ENCODE data around the gene EGLN1. TPM values are rescaled to one million over a fixed set of nuclear protein-coding genes. Genes with fewer than 3 reads are reported as not detected.
"Not testable (repeated sequence)": the region's sequence is repeated elsewhere in the genome, so short reads cannot be mapped to it uniquely, and the experiment has no call there.

EGLN1 gene
- 91.3 TPM for total RNA-seq

DNA sequence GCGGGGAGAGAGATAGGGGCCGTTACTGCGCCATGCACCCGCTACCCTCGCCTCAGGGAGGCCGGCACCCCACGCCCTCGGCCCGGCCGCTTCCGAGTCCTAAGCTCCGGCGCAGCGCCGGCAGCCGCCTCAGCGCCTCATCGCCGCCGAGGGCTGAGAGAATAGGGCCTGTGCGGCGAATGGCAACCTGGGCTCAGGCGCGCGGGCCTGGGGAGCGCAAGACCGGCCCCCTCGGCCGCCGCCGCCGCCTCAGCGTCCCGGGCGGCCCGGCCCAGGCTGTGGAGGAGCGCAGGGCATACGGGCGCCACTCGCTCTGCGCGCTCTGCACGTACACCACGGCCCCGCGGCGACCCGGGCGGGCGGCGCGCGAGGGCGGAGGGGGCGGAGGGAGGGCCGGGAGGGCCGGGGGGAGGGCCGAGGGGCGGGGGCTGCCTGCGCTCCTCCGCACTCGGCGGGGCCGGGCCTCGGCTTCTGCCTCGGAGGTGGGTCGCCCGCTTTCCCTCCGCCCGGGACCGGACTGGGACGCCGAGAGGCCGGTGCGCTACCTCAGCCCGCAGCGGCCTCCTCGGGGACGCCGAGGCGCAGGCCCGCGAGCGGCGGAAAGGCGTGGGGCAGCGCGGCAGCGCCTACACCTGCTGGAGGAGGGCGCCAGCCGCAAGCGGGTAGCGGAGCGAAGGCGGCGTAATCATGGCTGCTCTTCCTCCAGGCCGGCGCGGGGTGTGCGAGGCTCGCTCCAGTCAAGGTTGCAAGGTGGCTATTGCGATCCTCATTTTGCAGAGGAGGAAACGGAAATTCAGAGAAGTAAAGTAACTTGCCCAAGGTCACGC, at the start of gene EGLN1:
TSS of gene EGLN1 (minus strand) at position 317 of the 827 bp plus-strand sequence. CDS start 399 bp downstream, outside the sequence.
- peak; percentile 83 to 87 for DNase-seq (ENCODE audit: low spot score in 2 of 2)
- FAIRE-seq: no peak

DNA sequence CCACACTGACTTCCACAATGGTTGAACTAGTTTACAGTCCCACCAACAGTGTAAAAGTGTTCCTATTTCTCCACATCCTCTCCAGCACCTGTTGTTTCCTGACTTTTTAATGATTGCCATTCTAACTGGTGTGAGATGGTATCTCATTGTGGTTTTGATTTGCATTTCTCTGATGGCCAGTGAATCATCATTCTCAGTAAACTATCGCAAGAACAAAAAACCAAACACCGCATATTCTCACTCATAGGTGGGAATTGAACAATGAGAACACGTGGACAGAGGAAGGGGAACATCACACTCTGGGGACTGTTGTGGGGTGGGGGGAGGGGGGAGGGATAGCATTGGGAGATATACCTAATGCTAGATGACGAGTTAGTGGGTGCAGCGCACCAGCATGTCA, 49.4 kb upstream of the EGLN1 start:
- FAIRE-seq; DNase-seq (ENCODE audit: low spot score in 2 of 2): not testable (repeated sequence)

DNA sequence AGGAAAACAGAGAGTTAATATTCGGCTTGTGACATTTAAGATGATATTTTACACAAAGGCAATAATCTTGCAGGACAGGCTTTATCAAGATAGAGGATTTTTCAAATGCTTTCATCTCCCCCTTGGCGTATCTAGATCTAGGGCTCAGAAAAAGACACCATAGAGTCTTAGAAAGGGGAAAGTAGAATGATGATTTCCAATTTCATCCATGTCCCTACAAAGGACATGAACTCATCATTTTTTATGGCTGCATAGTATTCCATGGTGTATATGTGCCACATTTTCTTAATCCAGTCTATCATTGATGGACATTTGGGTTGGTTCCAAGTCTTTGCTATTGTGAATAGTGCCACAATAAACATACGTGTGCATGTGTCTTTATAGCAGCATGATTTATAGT, 48.9 kb upstream of the EGLN1 start:
- FAIRE-seq; DNase-seq (ENCODE audit: low spot score in 2 of 2): not testable (repeated sequence)

DNA sequence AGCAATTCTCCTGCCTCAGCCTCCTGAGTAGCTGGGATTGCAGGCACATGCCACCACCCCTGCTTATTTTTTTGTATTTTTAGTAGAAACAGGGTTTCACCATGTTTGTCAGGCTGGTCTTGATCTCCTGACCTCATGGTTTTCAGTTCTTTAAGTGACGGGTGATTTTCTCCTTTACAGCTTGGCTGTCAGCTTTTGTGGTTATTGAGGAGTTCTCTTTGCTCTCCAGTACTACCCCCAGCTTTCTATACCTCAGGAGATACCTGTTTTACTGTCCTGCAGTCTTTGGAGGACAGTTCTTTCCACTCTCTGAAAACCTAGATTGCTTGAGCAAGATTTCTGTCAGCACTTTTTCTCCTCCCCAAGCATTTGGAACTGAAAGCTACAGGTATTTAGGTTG, 45.9 kb upstream of the EGLN1 start:
- DNase-seq (ENCODE audit: low spot score in 2 of 2): no peak

GRCh38 chr1:231465051-231465450, 43.0 kb upstream of the EGLN1 start:
- FAIRE-seq: no peak
- no peak for DNase-seq (ENCODE audit: low spot score in 2 of 2)

More for the DNA sequence above, 45.9 kb upstream of the EGLN1 start:
- no peak for FAIRE-seq

DNA sequence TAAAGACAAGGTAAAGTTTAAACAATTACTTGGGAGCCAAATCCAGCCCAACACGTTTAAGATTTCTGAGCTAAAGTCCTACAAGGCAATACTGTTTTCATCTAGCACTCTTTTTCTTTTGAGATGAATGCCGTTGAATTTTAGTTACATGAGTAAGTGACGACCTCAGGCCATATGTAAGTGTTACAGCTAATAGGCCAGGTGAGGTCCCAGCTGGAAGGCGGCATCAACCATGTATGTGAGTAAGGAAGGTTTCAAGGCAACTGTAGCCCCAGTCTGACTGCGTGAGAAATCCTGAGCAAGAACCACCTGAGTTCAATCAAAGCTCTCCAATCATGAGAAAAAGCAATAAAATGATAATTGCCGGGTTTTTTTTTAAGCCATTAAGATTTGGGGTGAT, 41.5 kb upstream of the EGLN1 start:
- DNase-seq (ENCODE audit: low spot score in 2 of 2) (no peak), FAIRE-seq (no peak)

GRCh38 chr1:231460614-231461013, 38.5 kb upstream of the EGLN1 start:
- FAIRE-seq (no peak), DNase-seq (ENCODE audit: low spot score in 2 of 2) (no peak)

GRCh38 chr1:231459438-231459837, 37.4 kb upstream of the EGLN1 start:
- not testable (repeated sequence) for FAIRE-seq

GRCh38 chr1:231457956-231458355, 35.9 kb upstream of the EGLN1 start:
- not testable (repeated sequence) for DNase-seq (ENCODE audit: low spot score in 2 of 2); FAIRE-seq

More at GRCh38 chr1:231459438-231459837, 37.4 kb upstream of the EGLN1 start:
- not testable (repeated sequence) for DNase-seq (ENCODE audit: low spot score in 2 of 2)

DNA sequence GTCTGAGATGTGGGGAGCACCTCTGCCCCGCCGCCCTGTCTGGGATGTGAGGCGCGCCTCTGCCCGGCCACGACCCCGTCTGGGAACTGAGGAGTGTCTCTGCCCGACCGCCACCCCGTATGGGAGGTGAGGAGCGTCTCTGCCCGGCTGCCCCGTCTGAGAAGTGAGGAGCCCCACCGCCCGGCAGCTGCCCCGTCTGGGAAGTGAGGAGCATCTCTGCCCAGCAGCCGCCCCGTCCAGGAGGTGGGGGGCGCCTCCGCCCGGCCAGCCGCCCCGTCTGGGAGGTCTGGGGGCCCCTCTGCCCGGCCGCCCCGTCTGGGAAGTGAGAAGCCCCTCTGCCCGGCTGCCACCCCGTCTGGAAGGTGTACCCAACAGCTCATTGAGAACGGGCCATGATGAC, 32.0 kb upstream of the EGLN1 start:
- not testable (repeated sequence) for DNase-seq (ENCODE audit: low spot score in 2 of 2)

DNA sequence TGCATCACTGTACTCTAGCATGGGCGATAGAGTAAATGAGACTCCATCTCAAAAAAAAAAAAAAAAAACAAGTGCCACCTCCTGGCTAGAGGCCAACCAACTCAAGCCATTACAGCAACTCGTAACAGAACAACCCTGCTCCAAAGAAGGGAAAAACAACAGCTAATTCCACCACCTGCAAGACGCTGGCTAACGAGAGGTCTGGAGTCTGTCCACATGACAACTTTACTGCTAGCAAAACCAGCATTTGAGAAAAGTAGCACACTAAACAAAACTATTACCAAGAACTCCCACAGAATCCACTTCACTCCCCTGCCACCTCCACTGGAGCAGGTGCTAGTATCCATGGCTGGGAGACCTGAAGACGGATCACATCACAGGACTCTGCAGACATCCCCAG, 24.1 kb upstream of the EGLN1 start:
- no peak for DNase-seq (ENCODE audit: low spot score in 2 of 2)
- FAIRE-seq: no peak

More for the DNA sequence above, 32.0 kb upstream of the EGLN1 start:
- FAIRE-seq: not testable (repeated sequence)

DNA sequence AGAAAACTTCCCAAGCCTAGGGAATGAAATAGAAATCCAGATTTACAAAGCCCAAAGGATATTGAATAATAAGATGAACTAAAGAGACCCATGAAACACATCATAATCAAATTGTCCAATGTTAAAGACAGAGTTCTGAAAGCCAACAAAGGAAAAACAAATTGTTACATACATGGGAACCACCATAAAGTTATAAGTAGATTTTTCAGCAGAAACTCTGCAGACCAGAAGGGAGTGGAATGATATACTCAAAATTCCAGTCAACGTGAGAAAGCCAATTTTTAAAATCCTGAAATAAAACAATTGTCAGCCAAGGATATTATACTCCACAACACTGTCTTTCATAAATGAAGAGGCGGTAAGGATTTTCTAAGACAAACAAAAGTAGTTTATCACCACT, 22.0 kb upstream of the EGLN1 start:
- FAIRE-seq (no peak), DNase-seq (ENCODE audit: low spot score in 2 of 2) (no peak)

- no peak for FAIRE-seq
- DNase-seq (ENCODE audit: low spot score in 2 of 2): no peak
These were observed 21.3 kb upstream of the EGLN1 start for GRCh38 chr1:231443363-231443762.

DNA sequence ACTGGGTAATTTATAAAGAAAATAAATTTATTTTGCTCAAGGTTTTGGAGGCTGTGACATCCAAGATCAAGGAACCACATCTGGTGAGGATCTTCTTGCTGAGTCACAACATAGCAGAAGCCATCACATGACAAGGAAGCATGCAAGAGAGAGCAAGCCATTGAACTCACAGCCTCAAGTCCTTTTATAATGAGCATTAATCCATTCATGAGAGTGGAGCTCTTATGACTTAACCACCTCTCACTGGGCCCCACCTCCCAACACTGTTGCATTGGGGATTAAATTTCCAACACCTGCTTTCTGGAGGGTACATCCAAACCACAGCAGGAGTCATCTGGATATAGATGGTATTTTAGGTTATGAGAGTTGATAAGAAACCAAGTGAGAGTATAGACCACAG, 20.6 kb upstream of the EGLN1 start:
- FAIRE-seq (no peak), DNase-seq (ENCODE audit: low spot score in 2 of 2) (no peak)

DNA sequence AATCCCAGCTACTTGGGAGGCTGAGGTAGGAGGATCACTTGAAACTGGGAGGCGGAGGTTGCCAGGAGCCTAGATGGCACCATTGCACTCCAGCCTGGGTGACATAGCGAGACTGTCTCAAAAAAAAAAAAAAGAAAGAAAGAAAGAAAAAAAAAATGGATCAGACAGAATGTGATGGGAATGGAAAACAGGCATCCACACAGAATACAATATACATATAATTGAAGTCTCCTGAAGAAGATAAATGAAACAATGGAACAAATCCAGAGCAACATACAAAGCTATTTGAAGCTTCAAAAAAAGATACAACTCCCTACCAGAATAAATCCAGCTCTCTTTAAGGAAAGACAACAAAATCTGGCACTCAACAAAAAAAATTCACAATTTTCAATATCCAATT, 10.9 kb upstream of the EGLN1 start:
- FAIRE-seq (no peak), DNase-seq (ENCODE audit: low spot score in 2 of 2) (no peak)

DNA sequence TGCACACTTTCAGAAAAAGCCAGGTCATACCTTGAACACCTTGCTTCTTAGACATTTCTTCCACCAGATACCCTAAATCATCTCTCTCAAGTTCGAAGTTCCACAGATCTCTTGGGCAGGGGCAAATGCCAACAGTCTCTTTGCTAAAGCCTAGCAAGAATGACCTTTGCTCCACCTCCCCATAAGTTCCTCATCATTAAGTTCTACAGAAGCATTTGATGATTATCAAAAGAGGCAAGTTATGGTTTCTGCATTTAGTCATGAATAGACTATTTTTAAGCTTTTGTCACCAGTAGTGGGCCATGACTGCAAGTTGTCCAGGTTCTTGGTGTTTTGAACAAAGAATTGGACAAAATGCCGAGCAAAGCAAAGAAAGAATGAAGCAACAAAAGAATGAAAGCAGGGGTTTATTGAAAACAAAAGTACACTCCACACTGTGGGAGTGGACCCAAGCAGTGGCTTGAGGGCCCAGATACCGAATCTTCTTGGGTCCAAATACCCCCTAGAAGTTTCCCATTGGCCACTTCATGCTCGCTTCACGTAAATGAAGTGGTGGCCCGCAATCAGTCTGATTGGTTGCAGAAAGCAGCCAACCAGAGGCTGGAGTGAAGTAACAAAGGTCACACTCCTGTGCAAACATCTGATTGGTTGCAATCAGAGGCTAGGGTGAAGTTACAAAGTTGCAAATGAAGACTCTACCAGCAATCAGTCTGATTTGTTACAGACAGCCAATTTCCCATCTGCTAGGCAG, 9.8 kb upstream of the EGLN1 start:
- FAIRE-seq: no peak
- no peak for DNase-seq (ENCODE audit: low spot score in 2 of 2)

DNA sequence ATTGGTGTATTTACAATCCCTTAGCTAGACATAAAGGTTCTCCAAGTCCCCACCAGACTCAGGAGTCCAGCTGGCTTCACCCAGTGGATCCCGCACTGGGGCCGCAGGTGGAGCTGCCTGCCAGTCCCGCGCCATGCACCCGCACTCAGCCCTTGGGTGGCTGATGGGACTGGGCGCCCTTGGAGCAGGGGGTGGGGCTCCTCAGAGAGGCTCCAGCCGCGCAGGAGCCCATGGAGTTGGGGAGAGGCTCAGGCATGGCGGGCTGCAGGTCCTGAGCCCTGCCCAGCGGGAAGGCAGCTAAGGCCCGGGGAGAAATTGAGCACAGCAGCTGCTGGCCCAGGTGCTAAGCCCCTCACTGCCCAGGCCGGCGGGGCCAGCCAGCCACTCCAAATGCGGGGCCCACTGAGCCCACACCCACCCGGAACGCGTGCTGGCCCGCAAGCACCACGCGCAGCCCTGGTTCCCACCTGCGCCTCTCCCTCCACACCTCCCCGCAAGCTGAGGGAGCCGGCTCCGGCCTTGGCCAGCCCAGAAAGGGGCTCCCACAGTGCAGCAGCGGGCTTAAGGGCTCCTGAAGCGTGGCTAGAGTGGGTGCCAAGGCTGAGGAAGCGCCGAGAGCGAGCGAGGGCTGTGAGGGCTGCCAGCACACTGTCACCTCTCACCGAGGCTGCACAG, 8.7 kb upstream of the EGLN1 start:
- not testable (repeated sequence) for FAIRE-seq; DNase-seq (ENCODE audit: low spot score in 2 of 2)

DNA sequence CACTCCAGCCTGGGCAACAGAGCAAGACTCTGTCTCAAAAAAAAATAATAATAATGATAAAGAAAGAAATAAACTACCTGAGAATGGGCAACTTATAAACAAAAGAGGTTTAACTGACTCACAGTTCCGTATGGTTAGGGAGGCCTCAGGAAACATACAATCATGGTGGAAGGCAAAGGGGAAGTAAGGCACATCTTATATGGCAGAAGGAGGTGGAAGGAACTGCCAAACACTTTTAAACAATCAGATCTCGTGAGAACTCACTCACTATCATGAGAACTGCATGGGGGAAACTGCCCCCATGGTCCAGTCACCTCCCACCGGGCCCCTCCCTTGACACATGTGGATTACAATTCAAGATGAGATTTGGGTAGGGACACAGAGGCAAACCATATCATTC, 6.3 kb upstream of the EGLN1 start:
- FAIRE-seq: no peak
- DNase-seq (ENCODE audit: low spot score in 2 of 2): no peak

DNA sequence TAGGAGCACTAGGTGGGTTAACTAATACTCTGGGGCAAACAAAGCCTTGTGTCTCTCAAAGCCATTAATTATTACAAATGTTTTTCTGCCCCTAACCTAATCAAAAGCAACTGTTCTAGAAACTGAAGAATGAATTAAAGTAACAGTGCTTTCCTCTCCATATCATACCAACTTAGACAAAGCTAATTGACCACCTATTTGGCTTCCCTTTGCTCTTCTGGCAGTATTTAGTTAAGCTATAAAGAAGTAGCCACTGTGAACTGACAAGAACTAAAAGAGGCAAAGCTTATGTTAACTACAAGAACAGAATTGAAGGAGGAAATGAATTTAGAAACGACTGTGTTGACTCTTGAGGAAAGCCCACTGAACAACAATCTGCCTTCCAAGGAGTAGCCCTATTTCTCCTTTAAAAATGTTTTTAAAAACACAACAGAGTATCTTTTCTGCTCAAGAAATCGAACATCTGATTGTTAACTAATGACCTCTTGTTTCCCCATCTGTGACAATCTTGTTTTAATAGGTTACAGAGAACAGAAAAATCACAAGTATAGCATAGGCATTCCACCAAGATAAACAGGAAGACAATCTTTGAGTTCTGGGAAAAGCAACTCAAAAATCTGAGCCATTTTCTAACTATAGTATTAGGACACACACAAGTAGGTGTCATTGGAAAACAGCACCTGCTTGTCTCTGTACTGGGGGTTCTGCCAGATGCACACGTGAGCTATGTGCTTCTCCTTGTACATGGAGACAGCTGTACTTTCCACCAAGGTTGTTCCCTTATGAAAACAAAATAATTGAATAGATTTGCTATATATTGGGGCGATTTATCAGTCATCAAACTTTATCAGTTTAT, 3.1 kb upstream of the EGLN1 start:
- DNase-seq (ENCODE audit: low spot score in 2 of 2) (no peak), FAIRE-seq (no peak)

GRCh38 chr1:231423648-231424047, 1.6 kb upstream of the EGLN1 start:
- FAIRE-seq (no peak), DNase-seq (ENCODE audit: low spot score in 2 of 2) (no peak)

Data from frontal cortex (tissue), 4 donors.